Astrocyte (in vitro differentiated cells and primary cell): ENCODE measurements around the gene ALPK3. TPM values are rescaled to one million over a fixed set of nuclear protein-coding genes. Genes with fewer than 3 reads are reported as not detected.

Source experiments
- DNase-seq: peaks from one replicate; pipeline ENCODE4 v3.0.0-alpha.2; 2010; ENCODE audit warnings: low read depth
- FAIRE-seq: peaks from 2 replicates; lab custom pipeline; 2011; peaks lifted over from hg19 to GRCh38; lab: Jason Lieb, UNC
- H2AFZ ChIP-seq: 2 replicates; pipeline ENCODE4 v1.6.0; 2012; ENCODE audit warnings: low read depth, low read length, inconsistent platforms
- H3K27ac ChIP-seq: 2 replicates; pipeline ENCODE4 v1.5.1; 2011; ENCODE audit warnings: low read depth, low read length, inconsistent platforms
- H3K27me3 ChIP-seq: 2 replicates; pipeline ENCODE4 v1.6.0; 2011; ENCODE audit warnings: low read length, inconsistent platforms; ENCODE audit not compliant: insufficient read depth
- H3K36me3 ChIP-seq: 2 replicates; pipeline ENCODE4 v1.5.1; 2011; ENCODE audit warnings: low read length, inconsistent platforms; ENCODE audit not compliant: insufficient read depth
- H3K4me1 ChIP-seq: 2 replicates; pipeline ENCODE4 v1.5.1; 2011; ENCODE audit warnings: low read length, inconsistent platforms; ENCODE audit not compliant: insufficient read depth
- H3K4me2 ChIP-seq: 2 replicates; pipeline ENCODE4 v1.6.0; 2012; ENCODE audit warnings: low read length, inconsistent platforms
- H3K4me3 ChIP-seq: 2 replicates; pipeline ENCODE4 v1.5.1; 2011; ENCODE audit warnings: low read depth, mild to moderate bottlenecking, low read length, inconsistent platforms; ENCODE audit not compliant: insufficient read depth
- H3K79me2 ChIP-seq: 2 replicates; pipeline ENCODE4 v1.6.0; 2012; ENCODE audit warnings: mild to moderate bottlenecking, low read length, inconsistent platforms; ENCODE audit not compliant: insufficient read depth
- H3K9ac ChIP-seq: 2 replicates; pipeline ENCODE4 v1.6.0; 2012; ENCODE audit warnings: mild to moderate bottlenecking, low read length, inconsistent platforms
- H3K9me3 ChIP-seq: 2 replicates; pipeline ENCODE4 v1.5.1; 2012; ENCODE audit warnings: low read depth, mild to moderate bottlenecking, low read length, inconsistent platforms; ENCODE audit not compliant: insufficient read depth
- H4K20me1 ChIP-seq: 2 replicates; pipeline ENCODE4 v1.6.0; 2012; ENCODE audit warnings: low read length, inconsistent platforms; ENCODE audit not compliant: insufficient read depth
- H3K27ac Mint-ChIP-seq: one replicate; pipeline ENCODE4 v1.8.0; 2021; ENCODE audit warnings: mild to moderate bottlenecking, mixed read lengths; ENCODE audit not compliant: unreplicated experiment
- H3K27me3 Mint-ChIP-seq: one replicate; pipeline ENCODE4 v1.8.0; 2021; ENCODE audit warnings: low read depth, mixed read lengths; ENCODE audit not compliant: unreplicated experiment
- H3K36me3 Mint-ChIP-seq: one replicate; pipeline ENCODE4 v1.8.0; 2021; ENCODE audit warnings: low read depth, mixed read lengths; ENCODE audit not compliant: unreplicated experiment
- H3K4me1 Mint-ChIP-seq: one replicate; pipeline ENCODE4 v1.8.0; 2021; ENCODE audit warnings: low read depth, mixed read lengths; ENCODE audit not compliant: unreplicated experiment
- H3K4me3 Mint-ChIP-seq: one replicate; pipeline ENCODE4 v1.8.0; 2021; ENCODE audit warnings: mild to moderate bottlenecking, moderate library complexity, mixed read lengths; ENCODE audit not compliant: unreplicated experiment
- H3K9me3 Mint-ChIP-seq: one replicate; pipeline ENCODE4 v1.8.0; 2021; ENCODE audit warnings: mild to moderate bottlenecking, mixed read lengths; ENCODE audit not compliant: unreplicated experiment
- EZH2 ChIP-seq: IDR thresholded peaks from 2 replicates; pipeline ENCODE4 v1.6.1; 2012; ENCODE audit warnings: mild to moderate bottlenecking, low read length, inconsistent platforms; ENCODE audit not compliant: insufficient read depth
- total RNA-seq: library from RNA; stranded (reverse); gene quantifications from 2 replicates; pipeline ENCODE4 v1.2.1, GENCODE V29; 2021
- TF ChIP-seq, protein P1 (sequence below): IDR thresholded peaks from 2 replicates; pipeline ENCODE4 v1.5.1; 2011; ENCODE audit warnings: low read depth, mild to moderate bottlenecking, inconsistent platforms, low read length, moderate library complexity; ENCODE audit not compliant: insufficient read depth

Gene ALPK3
- total RNA-seq, 1 donor from 2014 or later = 9.1 TPM

DNA sequence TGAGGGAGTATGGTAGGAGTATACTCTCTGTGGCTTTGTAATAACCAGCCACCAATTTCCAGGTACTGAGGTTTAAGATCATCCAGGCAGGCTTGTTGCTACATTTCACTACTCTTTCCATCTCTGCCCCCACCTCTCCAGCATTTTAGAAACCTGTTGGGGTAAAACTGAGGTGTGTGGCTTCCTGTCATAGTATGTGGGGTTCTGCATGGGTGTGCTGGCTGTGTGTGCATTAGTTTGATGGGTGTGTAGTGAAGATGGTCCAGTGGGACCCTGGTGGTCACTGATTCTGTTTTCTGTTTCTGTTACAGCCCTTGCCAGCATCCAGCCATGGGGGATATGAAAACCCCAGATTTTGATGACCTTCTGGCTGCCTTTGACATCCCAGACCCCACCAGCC, 34.8 kb upstream of the ALPK3 start:
- Histone ChIP-seq H4K20me1 (peaks cover 67% of the 10 kb centered on the region), H3K79me2 (peaks cover 77% of the 10 kb centered on the region)
- no peak for TF ChIP-seq EZH2
- TF ChIP-seq, protein P1, sequence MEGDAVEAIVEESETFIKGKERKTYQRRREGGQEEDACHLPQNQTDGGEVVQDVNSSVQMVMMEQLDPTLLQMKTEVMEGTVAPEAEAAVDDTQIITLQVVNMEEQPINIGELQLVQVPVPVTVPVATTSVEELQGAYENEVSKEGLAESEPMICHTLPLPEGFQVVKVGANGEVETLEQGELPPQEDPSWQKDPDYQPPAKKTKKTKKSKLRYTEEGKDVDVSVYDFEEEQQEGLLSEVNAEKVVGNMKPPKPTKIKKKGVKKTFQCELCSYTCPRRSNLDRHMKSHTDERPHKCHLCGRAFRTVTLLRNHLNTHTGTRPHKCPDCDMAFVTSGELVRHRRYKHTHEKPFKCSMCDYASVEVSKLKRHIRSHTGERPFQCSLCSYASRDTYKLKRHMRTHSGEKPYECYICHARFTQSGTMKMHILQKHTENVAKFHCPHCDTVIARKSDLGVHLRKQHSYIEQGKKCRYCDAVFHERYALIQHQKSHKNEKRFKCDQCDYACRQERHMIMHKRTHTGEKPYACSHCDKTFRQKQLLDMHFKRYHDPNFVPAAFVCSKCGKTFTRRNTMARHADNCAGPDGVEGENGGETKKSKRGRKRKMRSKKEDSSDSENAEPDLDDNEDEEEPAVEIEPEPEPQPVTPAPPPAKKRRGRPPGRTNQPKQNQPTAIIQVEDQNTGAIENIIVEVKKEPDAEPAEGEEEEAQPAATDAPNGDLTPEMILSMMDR = no peak

DNA sequence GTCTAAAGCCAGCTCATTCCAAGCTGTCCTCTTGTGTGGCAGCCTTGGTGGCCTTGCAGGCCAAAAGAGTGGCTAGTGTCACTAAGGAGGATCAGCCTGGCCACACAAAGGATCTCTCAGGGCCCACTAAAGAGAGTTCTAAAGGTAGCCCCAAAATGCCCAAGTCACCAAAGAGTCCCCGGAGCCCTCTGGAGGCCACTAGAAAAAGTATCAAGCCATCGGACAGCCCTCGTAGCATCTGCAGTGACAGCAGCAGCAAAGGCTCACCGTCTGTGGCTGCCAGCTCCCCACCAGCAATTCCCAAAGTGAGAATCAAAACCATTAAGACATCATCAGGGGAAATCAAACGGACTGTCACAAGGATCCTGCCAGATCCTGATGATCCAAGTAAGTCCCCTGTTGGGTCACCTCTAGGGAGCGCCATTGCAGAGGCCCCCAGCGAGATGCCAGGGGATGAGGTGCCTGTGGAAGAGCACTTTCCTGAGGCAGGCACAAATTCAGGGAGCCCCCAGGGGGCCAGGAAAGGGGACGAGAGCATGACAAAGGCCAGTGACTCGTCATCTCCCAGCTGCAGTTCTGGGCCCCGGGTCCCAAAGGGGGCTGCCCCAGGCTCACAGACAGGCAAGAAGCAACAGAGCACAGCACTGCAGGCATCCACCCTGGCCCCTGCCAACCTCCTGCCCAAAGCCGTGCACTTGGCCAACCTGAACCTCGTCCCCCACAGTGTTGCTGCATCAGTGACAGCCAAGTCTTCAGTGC, 33.5 kb upstream of the ALPK3 start:
- no peaks in the 10 kb centered on the region for H3K27me3 Mint-ChIP-seq
- TF ChIP-seq, protein P1 = no peak
- TF ChIP-seq EZH2 = no peak
- H3K36me3 ChIP-seq = peaks cover 22% of the 10 kb centered on the region
- peak overlapping the region; percentile 34 for H3K4me3 Mint-ChIP-seq
- no peak for FAIRE-seq
- H4K20me1 ChIP-seq = peaks cover 68% of the 10 kb centered on the region
- no peak overlapping the region for H3K4me3 ChIP-seq
- H2AFZ ChIP-seq = no peak overlapping the region
- no peak overlapping the region for H3K9ac ChIP-seq
- H3K9me3 ChIP-seq = no peaks in the 10 kb centered on the region
- no peak overlapping the region for H3K4me2 ChIP-seq
- no peak for DNase-seq
- H3K27me3 ChIP-seq = no peaks in the 10 kb centered on the region
- no peak overlapping the region for H3K27ac ChIP-seq
- H3K4me1 Mint-ChIP-seq = peaks cover 2% of the 10 kb centered on the region
- H3K9me3 Mint-ChIP-seq = no peaks in the 10 kb centered on the region
- H3K36me3 Mint-ChIP-seq = peaks cover 40% of the 10 kb centered on the region
- H3K27ac Mint-ChIP-seq = no peak overlapping the region
- peaks cover 81% of the 10 kb centered on the region for H3K79me2 ChIP-seq
- no peaks in the 10 kb centered on the region for H3K4me1 ChIP-seq

More for the DNA sequence above, 34.8 kb upstream of the ALPK3 start:
- Histone ChIP-seq H2AFZ (no peak overlapping the region), H3K36me3 (peaks cover 20% of the 10 kb centered on the region), H3K9me3 (no peaks in the 10 kb centered on the region), H3K9ac (no peak overlapping the region), H3K4me2 (no peak overlapping the region), H3K4me1 (no peaks in the 10 kb centered on the region), H3K4me3 (no peak overlapping the region), H3K27me3 (no peaks in the 10 kb centered on the region), H3K27ac (no peak overlapping the region)
- Mint-ChIP-seq H3K4me3 (no peak overlapping the region), H3K27me3 (no peaks in the 10 kb centered on the region), H3K4me1 (peaks cover 2% of the 10 kb centered on the region), H3K27ac (no peak overlapping the region), H3K36me3 (peaks cover 34% of the 10 kb centered on the region), H3K9me3 (no peaks in the 10 kb centered on the region)
- DNase-seq = no peak
- no peak for FAIRE-seq

DNA sequence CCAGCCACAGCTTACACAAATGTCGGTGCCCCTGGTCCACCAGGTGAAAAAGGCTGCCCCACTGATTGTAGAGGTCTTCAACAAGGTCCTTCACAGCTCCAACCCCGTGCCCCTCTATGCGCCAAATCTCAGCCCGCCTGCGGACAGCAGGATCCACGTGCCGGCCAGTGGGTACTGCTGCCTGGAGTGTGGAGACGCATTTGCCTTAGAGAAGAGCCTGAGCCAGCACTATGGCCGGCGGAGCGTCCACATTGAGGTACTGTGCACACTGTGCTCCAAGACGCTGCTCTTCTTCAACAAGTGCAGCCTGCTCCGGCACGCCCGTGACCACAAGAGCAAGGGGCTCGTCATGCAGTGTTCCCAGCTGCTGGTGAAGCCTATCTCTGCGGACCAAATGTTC, 32.9 kb upstream of the ALPK3 start:
- no peak overlapping the region for H3K27ac Mint-ChIP-seq
- TF ChIP-seq, protein P1 = no peak
- TF ChIP-seq EZH2 = no peak
- Histone ChIP-seq H3K36me3 (peaks cover 22% of the 10 kb centered on the region), H4K20me1 (peaks cover 71% of the 10 kb centered on the region), H3K79me2 (peaks cover 81% of the 10 kb centered on the region), H3K4me1 (no peaks in the 10 kb centered on the region), H3K9me3 (no peaks in the 10 kb centered on the region), H2AFZ (no peak overlapping the region), H3K27ac (no peak overlapping the region), H3K4me3 (no peak overlapping the region), H3K9ac (no peak overlapping the region), H3K4me2 (no peak overlapping the region), H3K27me3 (no peaks in the 10 kb centered on the region)
- DNase-seq = no peak
- H3K9me3 Mint-ChIP-seq = no peaks in the 10 kb centered on the region
- peaks cover 38% of the 10 kb centered on the region for H3K36me3 Mint-ChIP-seq
- peaks cover 2% of the 10 kb centered on the region for H3K4me1 Mint-ChIP-seq
- FAIRE-seq = no peak
- no peak overlapping the region for H3K4me3 Mint-ChIP-seq
- no peaks in the 10 kb centered on the region for H3K27me3 Mint-ChIP-seq
